Aorta (tissue), 5 donors: ENCODE results near the gene SOHLH2. TPM values are rescaled to one million over a fixed set of nuclear protein-coding genes. Genes with fewer than 3 reads are reported as not detected.

ENCODE experiments used
- ATAC-seq: fragments of 200-7000 bp; cut with Tn5 transposase; one replicate; pipeline ENCODE4 v1.9.1; 2022; ENCODE audit warnings: moderate library complexity; ENCODE audit not compliant: low FRiP score
- DNase-seq, 2 donors: peaks; one replicate each; pipeline ENCODE4 v3.0.0-alpha.2; 2020
- H3K27ac ChIP-seq, 2 donors: one replicate each; pipeline ENCODE4 v1.5.1; 2013; ENCODE audit warnings: low read length in 2 of 2, mild to moderate bottlenecking in 2 of 2, moderate library complexity in 2 of 2, control low read depth in 1 of 2, inconsistent platforms in 1 of 2, low read depth in 1 of 2
- H3K27me3 ChIP-seq, 2 donors: one replicate each; pipeline ENCODE4 v1.6.1; 2013; ENCODE audit warnings: control low read depth in 1 of 2, low read length in 1 of 2, mild to moderate bottlenecking in 1 of 2, moderate library complexity in 1 of 2; ENCODE audit not compliant: insufficient read depth in 2 of 2, control insufficient read depth in 1 of 2
- H3K36me3 ChIP-seq, 2 donors: one replicate each; pipeline ENCODE4 v1.6.1; 2013; ENCODE audit warnings: control low read depth in 1 of 2, low read length in 1 of 2, mild to moderate bottlenecking in 1 of 2; ENCODE audit not compliant: insufficient read depth in 2 of 2, control insufficient read depth in 1 of 2
- H3K4me1 ChIP-seq, 2 donors: one replicate each; pipeline ENCODE4 v1.6.1; 2013; ENCODE audit warnings: low read length in 2 of 2, control low read depth in 1 of 2, mild to moderate bottlenecking in 1 of 2, moderate library complexity in 1 of 2; ENCODE audit not compliant: insufficient read depth in 2 of 2, control insufficient read depth in 1 of 2
- H3K4me3 ChIP-seq, 2 donors: one replicate each; pipeline ENCODE4 v1.5.1; 2013; ENCODE audit warnings: low read length in 2 of 2, control low read depth in 1 of 2, mild to moderate bottlenecking in 1 of 2
- H3K9me3 ChIP-seq: one replicate; pipeline ENCODE4 v1.6.1; 2013; ENCODE audit warnings: mild to moderate bottlenecking, low read length; ENCODE audit not compliant: control insufficient read depth
- WGBS, 2 donors: extraction: QIAGEN DNeasy Blood & Tissue Kit; methylation state at CpG; one replicate each; pipeline ENCODE4 v1.1.7; 2013; 5-methylcytosine and 5-hydroxymethylcytosine counted together
- intact Hi-C, 2 donors: fragments of 100-400 bp; cut with DNase I; formaldehyde crosslinking; loops; one replicate each; pipeline versions ENCODE4 v1.14.2 to v1.15.0; 2022
- polyA plus RNA-seq, 2 donors: library from polyadenylated mRNA; stranded (reverse); fragments of 200-250 nt; gene quantifications; one replicate each; pipeline ENCODE4 v1.2.3, GENCODE V29; 2013
- total RNA-seq, 2 donors: library from RNA; stranded (reverse); fragmentation: NEBNext Ultra II Directional; extraction: Animal tissue kit (Norgen Biotek cat#: 25700); gene quantifications; one replicate each; pipeline ENCODE4 v1.2.1, GENCODE V29; 2021
- donor health status: healthy with polysubstance abuse.
- donor health status: Bipolar disorder and iron deficiency.
- donor health status: DM: no; HTN: no; CAD: no.
- donor health status: DM: no; HTN: no; CAD: no.
- donor health status: DM: yes; HTN: yes; CAD: no.

The SOHLH2 gene
- total and polyA plus RNA-seq, 4 donors, result 0.63 TPM; not detected in 3

DNA sequence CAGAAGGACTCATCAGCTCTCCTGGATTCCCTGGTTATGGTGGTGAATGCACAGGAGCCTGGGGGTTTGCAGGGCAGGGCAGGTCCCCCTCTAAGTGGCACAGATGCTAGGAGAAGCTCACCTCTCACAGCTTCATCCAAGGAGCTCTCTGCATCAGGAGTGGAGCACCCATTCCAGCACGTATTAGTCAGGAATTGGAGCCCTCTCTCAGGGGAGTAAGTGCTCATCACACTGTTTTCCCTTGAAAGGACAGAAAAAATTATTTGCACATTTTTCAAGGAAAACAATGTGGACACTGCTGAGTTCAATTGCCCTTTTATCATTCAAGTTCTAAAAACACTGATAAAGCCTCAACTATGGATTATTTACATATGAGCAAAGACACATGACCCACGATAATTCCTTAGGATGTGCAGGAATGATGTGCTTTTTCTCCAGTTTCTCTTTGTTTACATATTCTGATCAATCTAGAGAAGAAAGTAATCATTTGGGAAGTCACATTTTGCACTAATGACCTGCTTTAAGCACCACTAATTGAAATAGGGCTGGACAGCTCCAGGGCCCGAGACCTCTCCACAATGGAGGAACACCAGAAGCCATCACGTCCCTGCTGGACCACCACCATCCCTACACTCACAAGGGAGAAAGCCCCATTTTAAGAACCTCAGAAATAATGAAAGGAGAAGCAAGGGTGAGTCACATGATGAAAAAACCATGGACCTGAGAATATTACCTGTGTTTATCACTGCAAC is 40.6 kb downstream of the SOHLH2 start:
- ATAC-seq (no peak), DNase-seq (no peak)
- Histone ChIP-seq H3K9me3 (no peaks in the 10 kb centered on the region), H3K36me3 (no peaks in the 10 kb centered on the region), H3K4me3 (no peak overlapping the region), H3K27me3 (no peaks in the 10 kb centered on the region), H3K4me1 (no peaks in the 10 kb centered on the region), H3K27ac (no peak overlapping the region)
- whole genome bisulfite sequencing, 2 donors, result 87% methylated on average over 4 of the region's 4 CpGs
- intact Hi-C loops, result no loop called here

DNA sequence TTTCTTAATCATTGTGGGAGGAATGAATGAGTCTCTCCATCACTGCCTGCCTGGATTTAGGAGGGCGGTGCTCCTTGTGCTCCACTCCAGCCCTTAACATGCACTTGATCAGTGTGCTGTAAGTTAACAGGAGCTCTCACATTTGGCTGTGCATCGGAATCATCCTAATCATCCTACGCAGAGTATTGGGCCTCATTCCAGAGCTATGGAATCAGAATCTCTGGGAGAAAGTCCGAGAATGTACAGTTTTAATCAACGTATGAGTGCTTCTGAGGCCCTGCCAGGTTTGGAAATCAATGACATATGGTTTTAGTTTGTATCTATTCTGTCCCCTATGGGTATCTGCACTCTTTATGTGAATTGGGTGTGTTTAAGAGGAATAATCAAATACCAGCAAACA is 48.3 kb downstream of the SOHLH2 start:
- intact Hi-C loops, result no loop called here
- WGBS, 2 donors, result 97% methylated on average over 5 of the region's 5 CpGs
- ATAC-seq, result no peak
- no peak overlapping the region for H3K27ac ChIP-seq
- H3K9me3 ChIP-seq, result no peaks in the 10 kb centered on the region
- peaks cover 0 to 3% of the 10 kb centered on the region in 2 donors for H3K4me1 ChIP-seq
- DNase-seq, result no peak
- H3K36me3 ChIP-seq, result no peaks in the 10 kb centered on the region
- H3K27me3 ChIP-seq, result no peaks in the 10 kb centered on the region
- H3K4me3 ChIP-seq, result no peak overlapping the region

DNA sequence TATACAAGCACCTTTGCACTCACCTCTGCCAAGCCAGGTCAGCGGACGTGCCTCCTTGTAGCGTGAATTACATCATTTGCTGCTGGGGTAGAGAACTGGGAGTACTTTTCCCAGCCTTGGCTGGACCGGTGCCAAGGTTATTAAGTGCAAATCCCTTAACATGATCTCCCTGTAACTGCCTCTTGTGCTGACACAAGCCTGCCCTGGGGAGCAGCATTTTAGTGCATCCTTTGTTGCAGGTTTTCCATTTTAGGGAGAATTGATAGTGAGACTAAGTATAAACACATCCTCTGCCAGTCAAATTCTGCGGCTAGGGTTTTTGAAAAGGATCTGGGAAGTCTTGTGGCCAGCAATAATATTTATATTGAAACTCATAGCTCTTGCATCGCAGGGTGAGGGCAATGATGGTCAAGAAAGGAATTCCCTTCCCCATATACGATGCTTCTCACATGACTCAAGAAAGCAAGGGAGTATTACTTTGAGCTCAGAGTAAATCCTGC is 50.5 kb downstream of the SOHLH2 start:
- Histone ChIP-seq H3K9me3 (no peaks in the 10 kb centered on the region), H3K4me1 (peaks cover 0 to 3% of the 10 kb centered on the region in 2 donors), H3K4me3 (no peak overlapping the region), H3K36me3 (no peaks in the 10 kb centered on the region), H3K27me3 (no peaks in the 10 kb centered on the region), H3K27ac (no peak overlapping the region)
- peak; percentile 70 to 80 for DNase-seq
- ATAC-seq, result peak; percentile 33
- intact Hi-C loops, result no loop called here
- 5% methylated on average over 7 of the region's 7 CpGs for WGBS, 2 donors

DNA sequence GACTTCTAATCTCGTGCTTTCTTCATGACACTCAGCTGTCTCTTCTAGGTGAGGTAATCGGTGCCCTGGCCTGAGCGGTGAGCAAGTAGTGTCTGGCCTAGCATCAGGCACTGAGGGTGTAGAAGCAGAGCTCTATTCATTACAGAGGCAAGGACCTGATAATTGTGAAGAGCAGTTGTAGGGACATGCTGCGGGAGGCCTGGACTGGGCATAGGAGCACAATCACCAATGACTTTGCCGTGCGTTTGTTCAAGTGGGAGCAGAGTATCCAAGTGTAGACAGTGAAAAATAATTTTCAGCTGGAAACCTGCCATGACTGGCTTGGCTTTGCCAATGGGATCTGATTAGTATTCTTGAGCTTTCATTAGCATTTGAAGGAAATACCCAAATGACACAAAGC is 51.1 kb downstream of the SOHLH2 start:
- 61 to 67% methylated on average over 6 of the region's 6 CpGs for WGBS, 2 donors
- H3K27ac ChIP-seq, result no peak overlapping the region

DNA sequence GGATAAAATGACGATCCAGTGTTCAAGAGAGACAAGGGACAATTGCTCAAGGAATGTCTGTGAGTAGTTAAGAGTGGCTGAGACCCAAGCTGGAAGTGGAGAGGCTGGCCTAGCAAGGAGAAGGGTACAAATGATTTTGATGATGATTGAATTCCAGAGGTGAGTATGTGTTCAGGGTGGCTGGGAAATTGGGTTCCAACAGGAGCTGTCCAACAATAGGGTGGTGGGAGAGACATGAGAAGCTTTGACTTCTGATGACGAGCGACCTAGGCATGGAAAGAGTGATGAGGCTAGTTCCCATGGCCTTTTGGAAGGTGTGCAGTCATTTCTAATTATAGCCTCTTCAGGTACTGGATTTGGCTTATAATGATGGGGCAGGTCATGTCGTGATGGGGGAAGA is 54.1 kb downstream of the SOHLH2 start:
- no peak for DNase-seq
- H3K9me3 ChIP-seq, result no peaks in the 10 kb centered on the region
- intact Hi-C loops, result no loop called here
- peaks cover 0 to 3% of the 10 kb centered on the region in 2 donors for H3K4me1 ChIP-seq
- 91 to 93% methylated on average over 4 of the region's 4 CpGs for WGBS, 2 donors
- H3K27me3 ChIP-seq, result no peaks in the 10 kb centered on the region
- no peak overlapping the region for H3K4me3 ChIP-seq
- no peaks in the 10 kb centered on the region for H3K36me3 ChIP-seq
- H3K27ac ChIP-seq, result no peak overlapping the region
- ATAC-seq, result no peak

More for the DNA sequence above, 51.1 kb downstream of the SOHLH2 start:
- intact Hi-C loops, result no loop called here
- H3K4me3 ChIP-seq, result no peak overlapping the region
- no peaks in the 10 kb centered on the region for H3K36me3 ChIP-seq
- no peaks in the 10 kb centered on the region for H3K9me3 ChIP-seq
- H3K27me3 ChIP-seq, result no peaks in the 10 kb centered on the region
- DNase-seq (no peak), ATAC-seq (no peak)
- H3K4me1 ChIP-seq, result peaks cover 0 to 3% of the 10 kb centered on the region in 2 donors

DNA sequence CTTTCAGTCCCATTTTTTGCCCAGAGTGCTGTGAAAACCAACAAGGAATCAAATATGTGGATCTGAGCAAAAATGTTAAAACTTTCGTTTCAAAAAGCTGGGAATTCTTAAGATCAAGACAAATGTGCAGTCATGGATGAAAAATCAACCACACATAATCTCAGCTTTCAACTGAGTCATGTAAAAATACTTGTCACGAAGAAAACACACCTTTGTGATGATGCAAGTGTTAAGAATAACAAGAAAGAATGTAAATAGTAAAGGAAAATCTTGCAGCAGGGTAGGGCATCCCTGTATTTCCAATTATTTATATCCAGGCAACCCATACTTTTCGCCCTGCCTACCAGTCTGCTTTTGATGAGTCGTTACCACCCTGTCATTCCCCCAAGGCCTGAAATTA is 55.7 kb downstream of the SOHLH2 start:
- no peak overlapping the region for H3K27ac ChIP-seq
- no peak overlapping the region for H3K4me3 ChIP-seq
- no peaks in the 10 kb centered on the region for H3K4me1 ChIP-seq
- WGBS, 2 donors, result 91 to 94% methylated on average over 4 of the region's 4 CpGs
- no peaks in the 10 kb centered on the region for H3K36me3 ChIP-seq
- no peaks in the 10 kb centered on the region for H3K9me3 ChIP-seq
- intact Hi-C loops, result no loop called here
- no peak for ATAC-seq
- no peaks in the 10 kb centered on the region for H3K27me3 ChIP-seq
- no peak for DNase-seq

DNA sequence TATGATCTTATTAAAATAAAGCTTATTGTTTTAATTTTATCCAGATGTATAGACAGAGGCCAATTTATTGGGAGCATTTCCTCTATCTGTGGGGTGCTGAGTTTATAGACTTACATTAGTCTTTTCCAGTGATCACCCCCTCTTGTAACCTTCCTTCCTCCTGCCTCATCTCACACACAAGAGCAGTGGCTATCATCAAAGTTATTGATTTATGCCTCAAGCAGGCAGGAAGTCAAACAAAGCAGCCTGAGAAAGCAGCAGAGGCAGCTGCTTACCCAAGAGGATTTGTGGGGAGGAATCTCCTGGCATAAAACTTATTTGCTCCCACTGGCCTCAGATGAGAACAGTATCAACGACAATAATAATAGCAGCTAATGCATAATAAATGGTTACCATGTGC is 56.9 kb downstream of the SOHLH2 start:
- 56 to 70% methylated on average over 1 of the region's 1 CpG for WGBS, 2 donors
- intact Hi-C loops, result no loop called here

DNA sequence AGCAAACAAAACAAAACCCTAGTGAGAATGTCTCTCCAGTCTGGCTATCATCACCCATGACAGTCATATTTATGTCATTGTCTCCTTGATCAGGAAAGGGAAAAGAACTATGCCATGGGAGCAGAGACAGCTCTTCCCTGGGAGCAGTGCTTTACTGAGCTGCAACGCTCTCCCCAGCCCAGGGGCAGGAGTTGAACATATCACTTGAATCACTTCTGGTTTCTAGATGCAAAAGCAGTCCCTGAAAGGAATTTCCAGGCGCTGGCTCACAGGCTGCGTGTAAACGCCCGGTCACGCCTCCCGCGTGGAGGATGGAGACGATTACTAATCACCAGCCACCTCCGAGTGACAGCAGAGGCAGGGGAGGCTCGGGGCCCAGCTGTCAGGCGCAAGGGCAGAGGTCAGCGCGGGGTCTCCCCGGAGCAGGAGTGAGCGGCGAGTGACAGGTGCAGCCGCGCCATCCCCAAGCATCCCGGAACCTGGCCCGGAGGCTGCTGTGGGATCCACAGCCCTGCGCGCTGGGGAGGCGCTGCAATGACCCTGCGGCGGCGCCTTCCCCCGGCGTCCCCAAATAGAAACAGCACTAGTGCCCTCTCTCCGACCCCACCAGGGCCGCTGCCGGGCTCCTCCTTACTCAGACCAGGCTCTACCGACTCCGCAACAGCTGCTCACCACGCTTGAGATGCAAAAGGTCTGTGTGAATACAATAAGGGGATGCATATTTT is 59.6 kb downstream of the SOHLH2 start:
- ATAC-seq (peak; percentile 48), DNase-seq (peak in 1 of 2 donors; percentile 77)
- Histone ChIP-seq H3K4me3 (no peak overlapping the region), H3K27me3 (no peaks in the 10 kb centered on the region), H3K27ac (no peak overlapping the region), H3K9me3 (no peaks in the 10 kb centered on the region), H3K4me1 (no peaks in the 10 kb centered on the region), H3K36me3 (no peaks in the 10 kb centered on the region)
- intact Hi-C loops, result no loop called here
- WGBS, 2 donors, result 9 to 11% methylated on average over 35 of the region's 35 CpGs

More for the DNA sequence above, 56.9 kb downstream of the SOHLH2 start:
- no peak for DNase-seq
- Histone ChIP-seq H3K9me3 (no peaks in the 10 kb centered on the region), H3K27ac (no peak overlapping the region), H3K36me3 (no peaks in the 10 kb centered on the region), H3K4me3 (no peak overlapping the region), H3K27me3 (no peaks in the 10 kb centered on the region), H3K4me1 (no peaks in the 10 kb centered on the region)
- ATAC-seq, result no peak

DNA sequence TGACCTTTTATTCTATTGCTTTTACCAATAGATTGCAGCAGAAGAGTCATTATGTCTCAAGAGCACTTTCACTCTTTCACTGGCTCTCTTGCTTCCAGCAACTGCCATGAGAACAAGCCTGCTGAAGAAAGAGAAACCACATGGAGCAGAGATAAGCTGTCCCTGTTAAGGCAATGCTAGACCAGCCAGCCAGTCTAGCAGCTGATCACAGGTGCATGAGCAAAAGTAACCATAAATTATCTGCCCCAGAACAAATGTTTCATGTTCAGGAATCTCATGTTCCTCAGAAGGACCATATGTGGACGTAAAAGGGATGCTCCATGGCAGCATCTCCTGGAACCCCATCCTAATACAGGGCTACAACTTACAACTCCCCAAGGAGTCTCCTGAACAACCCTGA is 62.8 kb downstream of the SOHLH2 start:
- intact Hi-C loops, result no loop called here
- 94 to 100% methylated on average over 1 of the region's 1 CpG for WGBS, 2 donors
- ATAC-seq (no peak), DNase-seq (no peak)
- Histone ChIP-seq H3K36me3 (no peaks in the 10 kb centered on the region), H3K27me3 (no peaks in the 10 kb centered on the region), H3K27ac (no peak overlapping the region), H3K4me1 (no peaks in the 10 kb centered on the region), H3K4me3 (no peak overlapping the region), H3K9me3 (no peaks in the 10 kb centered on the region)
